Measurements from ENCODE around the gene ENPP3. TPM values are rescaled to one million over a fixed set of nuclear protein-coding genes. Genes with fewer than 3 reads are reported as not detected.
A peak's percentile ranks its signal among the peaks of the same experiment; 100 is the strongest.

ENPP3 gene
- total and polyA plus RNA-seq, 10 of the 15 experiments (the other 5 are each of a cell fraction or from before 2014, with no cell fraction given): 0.01 TPM; not detected in 9

DNA sequence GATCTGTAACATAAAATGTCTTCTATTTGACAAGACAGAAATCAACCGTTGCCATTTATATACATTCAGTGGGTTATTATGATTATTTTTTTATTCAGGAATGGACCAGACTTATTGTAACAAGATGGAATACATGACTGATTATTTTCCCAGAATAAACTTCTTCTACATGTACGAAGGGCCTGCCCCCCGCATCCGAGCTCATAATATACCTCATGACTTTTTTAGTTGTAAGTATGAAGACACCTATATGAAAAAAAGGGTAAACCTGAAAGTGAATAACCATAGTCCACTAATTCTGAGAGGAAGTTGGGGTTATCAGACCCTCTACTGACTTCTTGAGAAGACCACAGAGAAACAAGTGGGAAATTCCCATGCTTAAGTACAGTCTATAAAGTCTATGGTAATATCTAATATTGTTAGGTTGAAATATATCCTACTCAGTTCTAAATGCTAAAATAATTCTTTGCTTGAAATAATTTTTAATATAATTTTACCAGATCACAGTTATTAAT is 48.2 kb downstream of the ENPP3 start (continued):
- TF ChIP-seq, protein P1, sequence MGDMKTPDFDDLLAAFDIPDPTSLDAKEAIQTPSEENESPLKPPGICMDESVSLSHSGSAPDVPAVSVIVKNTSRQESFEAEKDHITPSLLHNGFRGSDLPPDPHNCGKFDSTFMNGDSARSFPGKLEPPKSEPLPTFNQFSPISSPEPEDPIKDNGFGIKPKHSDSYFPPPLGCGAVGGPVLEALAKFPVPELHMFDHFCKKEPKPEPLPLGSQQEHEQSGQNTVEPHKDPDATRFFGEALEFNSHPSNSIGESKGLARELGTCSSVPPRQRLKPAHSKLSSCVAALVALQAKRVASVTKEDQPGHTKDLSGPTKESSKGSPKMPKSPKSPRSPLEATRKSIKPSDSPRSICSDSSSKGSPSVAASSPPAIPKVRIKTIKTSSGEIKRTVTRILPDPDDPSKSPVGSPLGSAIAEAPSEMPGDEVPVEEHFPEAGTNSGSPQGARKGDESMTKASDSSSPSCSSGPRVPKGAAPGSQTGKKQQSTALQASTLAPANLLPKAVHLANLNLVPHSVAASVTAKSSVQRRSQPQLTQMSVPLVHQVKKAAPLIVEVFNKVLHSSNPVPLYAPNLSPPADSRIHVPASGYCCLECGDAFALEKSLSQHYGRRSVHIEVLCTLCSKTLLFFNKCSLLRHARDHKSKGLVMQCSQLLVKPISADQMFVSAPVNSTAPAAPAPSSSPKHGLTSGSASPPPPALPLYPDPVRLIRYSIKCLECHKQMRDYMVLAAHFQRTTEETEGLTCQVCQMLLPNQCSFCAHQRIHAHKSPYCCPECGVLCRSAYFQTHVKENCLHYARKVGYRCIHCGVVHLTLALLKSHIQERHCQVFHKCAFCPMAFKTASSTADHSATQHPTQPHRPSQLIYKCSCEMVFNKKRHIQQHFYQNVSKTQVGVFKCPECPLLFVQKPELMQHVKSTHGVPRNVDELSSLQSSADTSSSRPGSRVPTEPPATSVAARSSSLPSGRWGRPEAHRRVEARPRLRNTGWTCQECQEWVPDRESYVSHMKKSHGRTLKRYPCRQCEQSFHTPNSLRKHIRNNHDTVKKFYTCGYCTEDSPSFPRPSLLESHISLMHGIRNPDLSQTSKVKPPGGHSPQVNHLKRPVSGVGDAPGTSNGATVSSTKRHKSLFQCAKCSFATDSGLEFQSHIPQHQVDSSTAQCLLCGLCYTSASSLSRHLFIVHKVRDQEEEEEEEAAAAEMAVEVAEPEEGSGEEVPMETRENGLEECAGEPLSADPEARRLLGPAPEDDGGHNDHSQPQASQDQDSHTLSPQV (IDR thresholded peaks at IDR 0.05): no peak
- no peak for TF ChIP-seq HDGF (IDR thresholded peaks at IDR 0.05)
- peak; percentile 27; the same call in 1 of the 2 replicates for TF ChIP-seq ATF7 (IDR thresholded peaks at IDR 0.05; ENCODE audit: low read depth)
- TF ChIP-seq KDM1A (IDR thresholded peaks at IDR 0.05; ENCODE audit: borderline replicate concordance): no peak
- TF ChIP-seq, protein P2, sequence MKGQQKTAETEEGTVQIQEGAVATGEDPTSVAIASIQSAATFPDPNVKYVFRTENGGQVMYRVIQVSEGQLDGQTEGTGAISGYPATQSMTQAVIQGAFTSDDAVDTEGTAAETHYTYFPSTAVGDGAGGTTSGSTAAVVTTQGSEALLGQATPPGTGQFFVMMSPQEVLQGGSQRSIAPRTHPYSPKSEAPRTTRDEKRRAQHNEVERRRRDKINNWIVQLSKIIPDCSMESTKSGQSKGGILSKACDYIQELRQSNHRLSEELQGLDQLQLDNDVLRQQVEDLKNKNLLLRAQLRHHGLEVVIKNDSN (IDR thresholded peaks at IDR 0.05; ENCODE audit: borderline replicate concordance, extremely low read length, insufficient read depth, low read depth, low read length): no peak
- TF ChIP-seq, protein P3, sequence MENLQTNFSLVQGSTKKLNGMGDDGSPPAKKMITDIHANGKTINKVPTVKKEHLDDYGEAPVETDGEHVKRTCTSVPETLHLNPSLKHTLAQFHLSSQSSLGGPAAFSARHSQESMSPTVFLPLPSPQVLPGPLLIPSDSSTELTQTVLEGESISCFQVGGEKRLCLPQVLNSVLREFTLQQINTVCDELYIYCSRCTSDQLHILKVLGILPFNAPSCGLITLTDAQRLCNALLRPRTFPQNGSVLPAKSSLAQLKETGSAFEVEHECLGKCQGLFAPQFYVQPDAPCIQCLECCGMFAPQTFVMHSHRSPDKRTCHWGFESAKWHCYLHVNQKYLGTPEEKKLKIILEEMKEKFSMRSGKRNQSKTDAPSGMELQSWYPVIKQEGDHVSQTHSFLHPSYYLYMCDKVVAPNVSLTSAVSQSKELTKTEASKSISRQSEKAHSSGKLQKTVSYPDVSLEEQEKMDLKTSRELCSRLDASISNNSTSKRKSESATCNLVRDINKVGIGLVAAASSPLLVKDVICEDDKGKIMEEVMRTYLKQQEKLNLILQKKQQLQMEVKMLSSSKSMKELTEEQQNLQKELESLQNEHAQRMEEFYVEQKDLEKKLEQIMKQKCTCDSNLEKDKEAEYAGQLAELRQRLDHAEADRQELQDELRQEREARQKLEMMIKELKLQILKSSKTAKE (IDR thresholded peaks at IDR 0.05; ENCODE audit: low read depth, poor library complexity, severe bottlenecking): peak; percentile 67
- TF ChIP-seq RAD51 (IDR thresholded peaks at IDR 0.05): peak; percentile 20; the same call in 1 of the 2 replicates
- no peak for TF ChIP-seq SUZ12 (IDR thresholded peaks at IDR 0.05; ENCODE audit: unreplicated experiment)
- TF ChIP-seq, protein P4, sequence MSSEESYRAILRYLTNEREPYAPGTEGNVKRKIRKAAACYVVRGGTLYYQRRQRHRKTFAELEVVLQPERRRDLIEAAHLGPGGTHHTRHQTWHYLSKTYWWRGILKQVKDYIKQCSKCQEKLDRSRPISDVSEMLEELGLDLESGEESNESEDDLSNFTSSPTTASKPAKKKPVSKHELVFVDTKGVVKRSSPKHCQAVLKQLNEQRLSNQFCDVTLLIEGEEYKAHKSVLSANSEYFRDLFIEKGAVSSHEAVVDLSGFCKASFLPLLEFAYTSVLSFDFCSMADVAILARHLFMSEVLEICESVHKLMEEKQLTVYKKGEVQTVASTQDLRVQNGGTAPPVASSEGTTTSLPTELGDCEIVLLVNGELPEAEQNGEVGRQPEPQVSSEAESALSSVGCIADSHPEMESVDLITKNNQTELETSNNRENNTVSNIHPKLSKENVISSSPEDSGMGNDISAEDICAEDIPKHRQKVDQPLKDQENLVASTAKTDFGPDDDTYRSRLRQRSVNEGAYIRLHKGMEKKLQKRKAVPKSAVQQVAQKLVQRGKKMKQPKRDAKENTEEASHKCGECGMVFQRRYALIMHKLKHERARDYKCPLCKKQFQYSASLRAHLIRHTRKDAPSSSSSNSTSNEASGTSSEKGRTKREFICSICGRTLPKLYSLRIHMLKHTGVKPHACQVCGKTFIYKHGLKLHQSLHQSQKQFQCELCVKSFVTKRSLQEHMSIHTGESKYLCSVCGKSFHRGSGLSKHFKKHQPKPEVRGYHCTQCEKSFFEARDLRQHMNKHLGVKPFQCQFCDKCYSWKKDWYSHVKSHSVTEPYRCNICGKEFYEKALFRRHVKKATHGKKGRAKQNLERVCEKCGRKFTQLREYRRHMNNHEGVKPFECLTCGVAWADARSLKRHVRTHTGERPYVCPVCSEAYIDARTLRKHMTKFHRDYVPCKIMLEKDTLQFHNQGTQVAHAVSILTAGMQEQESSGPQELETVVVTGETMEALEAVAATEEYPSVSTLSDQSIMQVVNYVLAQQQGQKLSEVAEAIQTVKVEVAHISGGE (CRISPR knock-in tag; IDR thresholded peaks at IDR 0.05): no peak
- 0 out of 2 replicates have a peak, but pooled peaks have one; percentile 19 for TF ChIP-seq BMI1 (IDR thresholded peaks at IDR 0.05; ENCODE audit: borderline replicate concordance)
- TF ChIP-seq, protein P5, sequence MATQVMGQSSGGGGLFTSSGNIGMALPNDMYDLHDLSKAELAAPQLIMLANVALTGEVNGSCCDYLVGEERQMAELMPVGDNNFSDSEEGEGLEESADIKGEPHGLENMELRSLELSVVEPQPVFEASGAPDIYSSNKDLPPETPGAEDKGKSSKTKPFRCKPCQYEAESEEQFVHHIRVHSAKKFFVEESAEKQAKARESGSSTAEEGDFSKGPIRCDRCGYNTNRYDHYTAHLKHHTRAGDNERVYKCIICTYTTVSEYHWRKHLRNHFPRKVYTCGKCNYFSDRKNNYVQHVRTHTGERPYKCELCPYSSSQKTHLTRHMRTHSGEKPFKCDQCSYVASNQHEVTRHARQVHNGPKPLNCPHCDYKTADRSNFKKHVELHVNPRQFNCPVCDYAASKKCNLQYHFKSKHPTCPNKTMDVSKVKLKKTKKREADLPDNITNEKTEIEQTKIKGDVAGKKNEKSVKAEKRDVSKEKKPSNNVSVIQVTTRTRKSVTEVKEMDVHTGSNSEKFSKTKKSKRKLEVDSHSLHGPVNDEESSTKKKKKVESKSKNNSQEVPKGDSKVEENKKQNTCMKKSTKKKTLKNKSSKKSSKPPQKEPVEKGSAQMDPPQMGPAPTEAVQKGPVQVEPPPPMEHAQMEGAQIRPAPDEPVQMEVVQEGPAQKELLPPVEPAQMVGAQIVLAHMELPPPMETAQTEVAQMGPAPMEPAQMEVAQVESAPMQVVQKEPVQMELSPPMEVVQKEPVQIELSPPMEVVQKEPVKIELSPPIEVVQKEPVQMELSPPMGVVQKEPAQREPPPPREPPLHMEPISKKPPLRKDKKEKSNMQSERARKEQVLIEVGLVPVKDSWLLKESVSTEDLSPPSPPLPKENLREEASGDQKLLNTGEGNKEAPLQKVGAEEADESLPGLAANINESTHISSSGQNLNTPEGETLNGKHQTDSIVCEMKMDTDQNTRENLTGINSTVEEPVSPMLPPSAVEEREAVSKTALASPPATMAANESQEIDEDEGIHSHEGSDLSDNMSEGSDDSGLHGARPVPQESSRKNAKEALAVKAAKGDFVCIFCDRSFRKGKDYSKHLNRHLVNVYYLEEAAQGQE (IDR thresholded peaks at IDR 0.05; ENCODE audit: low read depth, low read length): peak; percentile 21; the same call in 1 of the 2 replicates

Data from GM12878 (cell line).